Activated CD8-positive, alpha-beta memory T cell treated with anti-CD3 and anti-CD28 coated beads, Interleukin-2, amount 50 U/mL, for 1 hour (primary cell): ENCODE measurements around the gene LRP5.
"Not testable (repeated sequence)": the region's sequence is repeated elsewhere in the genome, so short reads cannot be mapped to it uniquely, and the experiment has no call there.

Experiments used
- DNase-seq: peaks from one replicate; pipeline ENCODE4 v3.0.0-alpha.2; 2020; ENCODE audit errors: extremely low read depth

Gene LRP5

DNA sequence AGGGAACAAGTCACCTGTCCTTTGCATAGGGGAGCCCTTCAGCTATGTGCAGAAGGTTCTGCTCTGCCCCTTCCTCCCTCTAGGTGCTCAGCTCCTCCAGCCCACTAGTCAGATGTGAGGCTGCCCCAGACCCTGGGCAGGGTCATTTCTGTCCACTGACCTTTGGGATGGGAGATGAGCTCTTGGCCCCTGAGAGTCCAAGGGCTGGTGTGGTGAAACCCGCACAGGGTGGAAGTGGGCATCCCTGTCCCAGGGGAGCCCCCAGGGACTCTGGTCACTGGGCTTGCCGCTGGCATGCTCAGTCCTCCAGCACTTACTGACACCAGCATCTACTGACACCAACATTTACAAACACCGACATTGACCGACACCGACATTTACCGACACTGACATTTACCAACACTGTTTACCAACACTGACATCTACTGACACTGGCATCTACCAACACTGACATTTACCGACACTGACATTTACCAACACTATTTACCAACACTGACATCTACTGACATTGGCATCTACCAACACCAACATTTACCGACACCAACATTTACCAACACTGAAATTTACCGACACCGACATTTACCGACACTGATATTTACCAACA lies 76.3 kb downstream of the LRP5 start:
- DNase-seq = no peak

DNA sequence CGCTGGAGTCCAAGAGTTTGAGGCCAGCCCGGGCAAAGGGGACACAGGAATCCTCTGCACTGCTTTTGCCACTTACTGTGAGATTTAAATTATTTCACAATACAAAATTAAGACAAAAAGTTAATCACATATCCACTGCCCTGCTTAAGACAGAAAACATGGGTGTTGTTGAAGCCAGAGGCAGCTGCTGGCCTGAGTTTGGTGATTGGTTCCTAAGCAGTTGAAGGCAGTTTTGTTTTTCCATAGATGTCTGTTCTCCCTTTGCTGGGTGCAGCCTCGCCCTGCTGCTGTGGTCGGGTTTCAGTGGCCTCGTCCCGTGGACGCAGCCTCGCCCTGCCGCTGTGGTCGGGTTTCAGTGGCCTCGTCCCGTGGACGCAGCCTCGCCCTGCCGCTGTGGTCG lies 77.9 kb downstream of the LRP5 start:
- no peak for DNase-seq

DNA sequence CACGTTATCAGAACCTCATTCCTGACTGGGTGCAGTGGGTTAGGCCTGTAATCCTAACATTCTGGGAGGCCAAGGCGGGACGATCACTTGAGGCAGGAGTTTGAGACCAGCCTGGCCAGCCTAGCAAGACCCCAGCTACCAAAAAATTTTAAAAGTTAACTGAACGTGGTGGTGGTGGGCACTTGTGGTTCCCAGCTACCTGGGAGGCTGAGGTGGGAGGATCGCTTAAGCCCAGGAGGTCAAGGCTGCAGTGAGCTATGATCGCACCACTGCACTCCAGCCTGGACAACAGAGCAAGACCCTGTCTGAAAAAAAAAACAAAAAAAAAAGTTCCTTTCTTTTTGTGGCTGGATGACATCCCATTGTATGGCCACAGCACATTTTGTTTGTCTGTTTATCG lies 80.4 kb downstream of the LRP5 start:
- no peak for DNase-seq

DNA sequence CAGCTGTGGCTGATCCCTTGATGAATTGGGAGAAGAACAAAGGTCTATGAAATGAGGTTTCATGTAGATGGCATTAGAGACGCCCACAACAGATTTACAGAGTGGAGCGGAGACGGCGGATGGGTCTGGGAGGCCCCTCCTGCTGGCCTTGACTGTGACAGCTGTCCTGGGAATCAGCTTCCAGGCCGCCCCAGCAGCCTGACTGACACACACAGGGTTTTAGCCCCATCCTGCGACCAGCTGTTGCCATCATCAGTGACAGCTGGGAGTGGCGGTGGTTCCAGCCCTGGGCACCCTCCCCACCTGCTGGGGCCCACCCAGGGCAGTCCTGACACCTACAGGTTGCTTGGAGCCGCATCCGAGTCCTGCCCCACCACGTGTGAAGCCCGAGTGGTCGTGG lies 84.1 kb downstream of the LRP5 start:
- no peak for DNase-seq

DNA sequence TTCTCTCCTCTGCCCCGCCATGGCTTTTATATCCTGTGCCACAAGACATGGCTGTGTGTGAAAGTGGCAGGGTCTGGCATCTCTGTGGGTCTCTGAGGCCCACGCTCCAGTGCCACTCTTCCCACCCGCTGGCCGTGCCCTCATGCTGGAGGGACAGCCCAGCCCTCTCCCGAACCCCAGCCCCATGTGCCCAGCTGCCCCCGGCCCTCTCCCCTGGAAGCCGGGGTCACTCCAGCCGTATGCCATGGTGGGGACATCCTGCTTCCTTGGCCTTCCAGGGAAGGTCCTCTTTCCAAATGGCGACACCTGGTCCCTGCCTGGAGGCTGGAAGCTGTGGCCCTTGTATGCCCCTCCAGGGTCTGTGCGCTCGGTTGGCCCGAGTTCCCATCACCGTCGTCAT lies 84.9 kb downstream of the LRP5 start:
- no peak for DNase-seq

DNA sequence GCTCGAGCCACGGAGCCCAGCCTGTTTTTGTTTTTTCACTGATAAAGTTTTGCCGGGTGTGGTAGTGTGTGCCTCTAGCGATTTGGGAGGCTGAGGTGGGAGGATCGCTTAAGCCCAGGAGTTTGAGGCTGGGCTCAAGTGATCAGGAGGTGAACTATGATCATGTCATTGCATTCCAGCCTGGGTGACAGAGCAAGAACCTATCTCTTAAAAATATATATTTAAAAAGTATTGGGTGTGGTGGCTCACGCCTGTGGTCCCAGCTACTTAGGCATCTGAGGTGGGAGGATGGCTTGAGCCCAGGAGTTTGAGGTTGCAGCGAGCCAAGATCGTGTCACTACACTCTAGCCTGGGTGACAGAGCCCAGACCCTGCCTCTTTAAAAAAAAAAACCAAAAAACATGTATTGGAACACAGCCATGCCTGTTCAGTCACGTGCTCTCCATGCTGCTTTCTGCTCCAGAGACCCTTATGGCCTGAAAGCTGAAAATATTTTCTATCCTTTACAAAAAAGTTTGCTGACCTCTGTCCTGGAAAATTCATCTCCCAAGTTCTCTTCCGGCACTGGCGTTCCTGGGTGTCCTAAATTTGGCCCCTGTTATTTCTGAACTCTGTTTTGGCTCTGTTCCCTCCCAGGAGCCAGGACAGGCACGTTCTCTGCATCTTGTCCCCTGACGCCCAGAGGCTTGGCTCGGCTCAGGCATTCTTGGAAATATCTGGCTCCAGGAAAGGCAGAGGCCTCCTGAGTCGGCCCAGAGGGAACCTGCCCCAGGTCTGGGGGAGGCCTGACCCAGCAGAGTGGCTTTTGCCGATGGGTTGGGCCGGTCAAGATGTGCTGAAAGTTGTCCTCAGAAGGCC lies 86.8 kb downstream of the LRP5 start:
- no peak for DNase-seq

DNA sequence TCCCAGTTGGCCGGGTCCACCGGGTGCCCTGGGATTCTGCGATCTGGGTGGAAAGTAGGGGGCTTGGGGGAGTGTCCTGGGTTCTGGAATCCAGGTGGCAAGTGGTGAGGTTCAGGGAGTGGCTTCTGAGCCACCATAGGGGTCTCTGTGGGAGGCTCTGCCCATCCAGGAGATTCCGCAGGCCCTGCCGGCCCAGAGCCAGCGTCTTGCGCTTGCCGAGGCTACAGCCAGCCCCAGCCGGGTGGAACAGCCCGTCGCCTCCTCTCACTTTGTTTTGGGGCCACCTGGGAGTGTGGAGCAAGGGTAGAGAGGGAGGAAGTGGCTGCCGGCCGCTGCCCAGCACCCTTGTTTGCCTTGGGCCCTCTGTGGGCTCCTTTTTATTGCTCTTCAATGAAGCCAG lies 87.5 kb downstream of the LRP5 start:
- no peak for DNase-seq

DNA sequence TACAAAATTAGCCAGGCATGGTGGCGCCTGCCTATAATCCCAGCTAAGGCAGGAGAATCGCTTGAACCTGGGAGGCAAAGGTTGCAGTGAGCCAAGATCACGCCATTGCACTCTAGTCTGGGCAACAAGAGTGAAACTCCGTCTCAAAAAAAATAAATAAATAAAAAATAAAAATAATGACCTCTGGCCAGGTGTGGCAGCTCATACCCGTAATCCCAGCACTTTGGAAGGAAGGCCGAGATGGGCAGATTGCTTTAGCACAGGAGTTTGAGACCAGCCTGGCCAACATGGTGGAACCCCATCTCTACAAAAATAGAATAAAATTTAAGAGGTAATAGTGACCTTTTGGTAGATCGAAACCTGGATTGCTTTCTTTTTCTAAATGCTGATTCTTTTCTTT lies 88.2 kb downstream of the LRP5 start:
- DNase-seq = not testable (repeated sequence)

DNA sequence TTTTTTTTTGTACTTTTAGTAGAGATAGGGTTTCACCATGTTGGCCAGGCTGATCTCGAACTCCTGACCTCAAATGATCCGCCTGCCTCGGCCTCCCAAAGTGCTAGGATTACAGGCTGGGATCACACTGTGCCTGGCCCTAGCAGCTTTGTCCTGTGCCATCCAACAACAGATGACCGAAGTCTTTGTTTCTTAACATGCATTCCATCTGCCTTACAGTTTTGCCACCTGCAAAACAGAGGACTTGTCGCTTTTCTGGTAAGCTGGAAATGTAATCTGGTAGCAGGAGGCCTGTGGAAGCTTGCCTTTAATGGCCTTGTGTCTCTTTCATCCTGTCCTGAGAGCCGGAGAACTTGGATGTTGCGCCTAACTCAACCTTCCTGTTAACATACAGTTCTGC lies 89.5 kb downstream of the LRP5 start:
- no peak for DNase-seq

DNA sequence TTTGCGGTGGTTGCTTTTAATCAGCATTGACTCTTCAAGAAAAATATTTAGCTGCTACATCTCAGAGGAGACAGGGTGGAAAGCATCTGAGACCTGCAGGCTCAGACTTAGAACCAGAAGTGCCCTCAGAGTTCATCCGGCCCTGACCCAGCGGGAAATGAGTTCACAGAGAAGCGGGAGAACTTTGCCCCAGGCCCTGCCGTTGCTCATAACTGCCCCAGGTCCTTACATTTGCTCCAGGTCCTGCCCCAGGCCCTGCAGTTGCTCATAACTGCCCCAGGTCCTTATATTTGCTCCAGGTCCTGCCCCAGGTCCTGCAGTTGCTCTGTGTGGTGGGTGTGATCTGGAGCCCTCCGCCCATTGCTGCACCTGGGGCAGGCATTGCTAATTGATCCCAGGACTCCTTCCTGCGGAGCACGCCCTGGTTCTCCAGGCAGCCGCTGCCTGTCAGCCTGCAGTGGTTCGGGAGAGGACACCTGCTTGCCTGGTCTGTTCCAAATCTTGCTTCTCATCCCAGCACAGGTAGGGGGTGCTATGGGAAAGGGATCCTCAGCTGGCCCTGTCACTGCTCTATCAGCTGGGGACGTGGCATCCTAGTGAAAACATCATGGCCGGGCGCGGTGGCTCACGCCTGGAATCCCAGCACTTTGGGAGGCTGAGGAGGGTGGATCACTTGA lies 90.1 kb downstream of the LRP5 start:
- no peak for DNase-seq

DNA sequence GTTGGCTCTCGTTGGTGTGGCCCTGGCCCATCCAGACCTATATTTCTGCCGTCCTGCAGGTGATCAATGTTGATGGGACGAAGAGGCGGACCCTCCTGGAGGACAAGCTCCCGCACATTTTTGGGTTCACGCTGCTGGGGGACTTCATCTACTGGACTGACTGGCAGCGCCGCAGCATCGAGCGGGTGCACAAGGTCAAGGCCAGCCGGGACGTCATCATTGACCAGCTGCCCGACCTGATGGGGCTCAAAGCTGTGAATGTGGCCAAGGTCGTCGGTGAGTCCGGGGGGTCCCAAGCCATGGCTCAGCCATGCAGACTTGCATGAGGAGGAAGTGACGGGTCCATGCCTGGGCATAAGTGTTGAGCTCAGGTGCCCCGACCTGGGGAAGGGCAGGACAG lies 91.0 kb downstream of the LRP5 start:
- DNase-seq = no peak

DNA sequence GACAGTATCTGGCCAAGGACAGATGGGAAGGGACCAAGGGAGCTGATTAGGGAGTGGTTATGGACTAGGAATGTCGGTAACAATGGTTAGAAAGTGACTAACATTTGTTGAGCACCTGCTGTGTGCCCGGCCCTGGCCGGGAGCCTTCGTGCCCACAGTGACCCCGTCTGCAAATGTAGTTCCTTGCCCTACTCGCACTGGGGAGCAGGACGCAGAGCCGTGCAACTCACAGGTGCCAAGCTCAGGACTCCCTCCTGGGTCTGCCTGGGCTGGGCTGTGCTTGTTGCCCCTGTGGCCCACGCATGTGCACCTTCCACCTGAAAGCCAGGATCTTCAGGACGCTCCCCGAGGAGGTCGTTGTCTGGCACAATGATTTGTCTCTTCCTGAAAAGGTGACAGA lies 91.4 kb downstream of the LRP5 start:
- DNase-seq = no peak

DNA sequence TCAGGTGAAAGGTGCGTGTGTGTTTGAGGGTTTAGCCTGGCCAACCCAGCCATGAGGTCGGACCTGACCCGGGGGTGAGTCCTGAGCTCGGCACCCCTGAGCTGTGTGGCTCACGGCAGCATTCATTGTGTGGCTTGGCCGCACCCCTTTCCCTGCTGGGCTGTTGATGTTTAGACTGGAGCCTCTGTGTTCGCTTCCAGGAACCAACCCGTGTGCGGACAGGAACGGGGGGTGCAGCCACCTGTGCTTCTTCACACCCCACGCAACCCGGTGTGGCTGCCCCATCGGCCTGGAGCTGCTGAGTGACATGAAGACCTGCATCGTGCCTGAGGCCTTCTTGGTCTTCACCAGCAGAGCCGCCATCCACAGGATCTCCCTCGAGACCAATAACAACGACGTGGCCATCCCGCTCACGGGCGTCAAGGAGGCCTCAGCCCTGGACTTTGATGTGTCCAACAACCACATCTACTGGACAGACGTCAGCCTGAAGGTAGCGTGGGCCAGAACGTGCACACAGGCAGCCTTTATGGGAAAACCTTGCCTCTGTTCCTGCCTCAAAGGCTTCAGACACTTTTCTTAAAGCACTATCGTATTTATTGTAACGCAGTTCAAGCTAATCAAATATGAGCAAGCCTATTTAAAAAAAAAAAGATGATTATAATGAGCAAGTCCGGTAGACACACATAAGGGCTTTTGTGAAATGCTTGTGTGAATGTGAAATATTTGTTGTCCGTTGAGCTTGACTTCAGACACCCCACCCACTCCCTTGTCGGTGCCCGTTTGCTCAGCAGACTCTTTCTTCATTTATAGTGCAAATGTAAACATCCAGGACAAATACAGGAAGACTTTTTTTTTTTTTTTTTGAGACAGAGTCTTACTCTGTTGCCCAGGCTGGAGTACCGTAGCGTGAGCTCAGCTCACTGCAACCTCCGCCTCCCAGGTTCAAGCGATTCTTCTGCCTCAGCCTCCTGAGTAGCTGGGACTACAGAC lies 94.2 kb downstream of the LRP5 start:
- DNase-seq = no peak

DNA sequence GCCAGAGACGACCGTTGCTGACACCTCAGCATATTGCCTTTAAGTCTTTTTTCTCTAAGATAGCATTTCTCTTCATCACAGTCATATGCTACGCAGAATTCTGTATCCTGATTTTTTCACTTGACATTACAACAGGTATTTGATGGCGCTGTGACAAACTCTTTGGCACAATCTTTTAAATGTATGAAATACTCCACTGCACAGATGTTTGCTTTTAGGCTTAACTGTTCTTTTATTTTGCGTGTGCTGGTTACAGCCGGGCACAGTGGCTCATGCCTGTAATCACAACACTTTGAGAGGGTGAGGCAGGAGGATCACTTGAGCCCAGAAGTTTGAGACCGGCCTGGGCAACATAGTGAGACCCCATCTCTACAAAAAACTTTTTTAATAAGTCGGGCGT lies 96.1 kb downstream of the LRP5 start:
- no peak for DNase-seq

DNA sequence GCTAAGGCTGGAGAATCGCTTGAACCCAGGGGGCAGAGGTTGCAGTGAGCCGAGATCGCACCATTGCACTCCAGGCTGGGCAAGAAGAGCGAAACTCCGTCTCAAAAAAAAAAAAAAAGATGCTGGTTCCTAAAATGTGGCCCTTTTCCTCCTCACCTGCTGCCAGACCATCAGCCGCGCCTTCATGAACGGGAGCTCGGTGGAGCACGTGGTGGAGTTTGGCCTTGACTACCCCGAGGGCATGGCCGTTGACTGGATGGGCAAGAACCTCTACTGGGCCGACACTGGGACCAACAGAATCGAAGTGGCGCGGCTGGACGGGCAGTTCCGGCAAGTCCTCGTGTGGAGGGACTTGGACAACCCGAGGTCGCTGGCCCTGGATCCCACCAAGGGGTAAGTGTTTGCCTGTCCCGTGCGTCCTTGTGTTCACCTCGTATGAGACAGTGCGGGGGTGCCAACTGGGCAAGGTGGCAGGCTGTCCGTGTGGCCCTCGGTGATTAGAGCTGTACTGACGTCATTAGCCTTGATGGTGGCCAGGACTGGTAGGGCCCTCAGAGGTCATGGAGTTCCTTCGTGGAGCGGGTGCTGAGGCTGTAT lies 97.5 kb downstream of the LRP5 start:
- DNase-seq = no peak

DNA sequence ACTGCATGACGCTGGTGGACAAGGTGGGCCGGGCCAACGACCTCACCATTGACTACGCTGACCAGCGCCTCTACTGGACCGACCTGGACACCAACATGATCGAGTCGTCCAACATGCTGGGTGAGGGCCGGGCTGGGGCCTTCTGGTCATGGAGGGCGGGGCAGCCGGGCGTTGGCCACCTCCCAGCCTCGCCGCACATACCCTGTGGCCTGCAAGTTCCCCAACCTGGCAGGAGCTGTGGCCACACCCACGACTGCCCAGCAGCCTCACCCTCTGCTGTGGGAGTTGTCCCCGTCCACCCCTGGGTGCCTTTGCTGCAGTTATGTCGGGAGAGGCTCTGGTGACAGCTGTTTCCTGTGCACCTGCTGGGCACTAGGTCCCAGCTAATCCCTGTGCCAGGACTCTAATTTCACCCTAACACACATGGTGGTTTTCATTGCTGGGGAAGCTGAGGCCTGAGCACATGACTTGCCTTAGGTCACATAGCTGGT lies 99.2 kb downstream of the LRP5 start:
- no peak for DNase-seq

DNA sequence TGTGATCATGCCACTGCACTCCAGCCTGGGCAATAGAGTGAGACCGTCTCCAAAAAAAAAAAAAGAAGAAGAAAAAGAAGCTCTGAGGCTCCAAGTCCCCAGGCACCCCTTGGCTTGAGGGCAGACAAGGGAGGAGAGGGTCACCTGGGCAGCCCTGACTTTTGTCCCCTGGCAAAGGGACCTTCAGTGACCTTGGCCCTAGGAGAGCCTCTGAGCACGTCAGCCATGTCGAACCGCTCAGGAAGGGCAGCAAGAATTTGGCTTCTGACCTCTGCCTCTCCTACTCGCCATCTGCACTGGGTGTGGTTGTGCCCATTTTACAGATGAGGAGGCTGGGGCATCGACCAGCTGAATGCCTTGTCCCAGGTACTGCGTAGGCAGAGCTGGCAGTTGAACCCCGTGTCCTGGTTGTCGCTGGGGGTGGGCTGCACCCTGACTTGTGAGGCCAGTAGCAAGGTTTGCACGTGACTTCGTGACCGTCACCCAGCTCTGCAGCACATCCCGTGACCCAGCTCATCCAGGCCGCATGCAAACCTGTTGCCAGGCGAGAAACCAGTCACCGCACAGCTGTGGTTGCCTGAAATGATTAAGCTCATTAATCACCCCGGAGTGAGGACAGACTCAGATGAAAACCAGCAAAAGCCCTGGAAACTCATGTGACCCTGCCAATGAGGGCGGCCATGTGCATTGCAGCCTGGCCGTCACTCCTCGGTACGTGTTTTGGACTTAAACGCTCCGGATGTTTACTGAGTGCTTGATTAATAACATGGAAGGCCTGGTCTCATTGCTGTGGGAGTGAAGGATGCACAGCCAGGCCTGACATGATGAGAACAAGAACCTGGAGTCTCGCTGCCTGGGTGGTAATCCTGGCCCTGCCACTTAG lies 100.4 kb downstream of the LRP5 start:
- DNase-seq = no peak

DNA sequence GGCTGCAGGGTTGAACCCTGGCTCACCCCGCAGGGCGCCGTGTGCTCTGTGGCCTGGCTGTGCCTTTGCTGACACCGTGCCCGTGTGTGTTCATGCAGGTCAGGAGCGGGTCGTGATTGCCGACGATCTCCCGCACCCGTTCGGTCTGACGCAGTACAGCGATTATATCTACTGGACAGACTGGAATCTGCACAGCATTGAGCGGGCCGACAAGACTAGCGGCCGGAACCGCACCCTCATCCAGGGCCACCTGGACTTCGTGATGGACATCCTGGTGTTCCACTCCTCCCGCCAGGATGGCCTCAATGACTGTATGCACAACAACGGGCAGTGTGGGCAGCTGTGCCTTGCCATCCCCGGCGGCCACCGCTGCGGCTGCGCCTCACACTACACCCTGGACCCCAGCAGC lies 101.2 kb downstream of the LRP5 start:
- no peak for DNase-seq

DNA sequence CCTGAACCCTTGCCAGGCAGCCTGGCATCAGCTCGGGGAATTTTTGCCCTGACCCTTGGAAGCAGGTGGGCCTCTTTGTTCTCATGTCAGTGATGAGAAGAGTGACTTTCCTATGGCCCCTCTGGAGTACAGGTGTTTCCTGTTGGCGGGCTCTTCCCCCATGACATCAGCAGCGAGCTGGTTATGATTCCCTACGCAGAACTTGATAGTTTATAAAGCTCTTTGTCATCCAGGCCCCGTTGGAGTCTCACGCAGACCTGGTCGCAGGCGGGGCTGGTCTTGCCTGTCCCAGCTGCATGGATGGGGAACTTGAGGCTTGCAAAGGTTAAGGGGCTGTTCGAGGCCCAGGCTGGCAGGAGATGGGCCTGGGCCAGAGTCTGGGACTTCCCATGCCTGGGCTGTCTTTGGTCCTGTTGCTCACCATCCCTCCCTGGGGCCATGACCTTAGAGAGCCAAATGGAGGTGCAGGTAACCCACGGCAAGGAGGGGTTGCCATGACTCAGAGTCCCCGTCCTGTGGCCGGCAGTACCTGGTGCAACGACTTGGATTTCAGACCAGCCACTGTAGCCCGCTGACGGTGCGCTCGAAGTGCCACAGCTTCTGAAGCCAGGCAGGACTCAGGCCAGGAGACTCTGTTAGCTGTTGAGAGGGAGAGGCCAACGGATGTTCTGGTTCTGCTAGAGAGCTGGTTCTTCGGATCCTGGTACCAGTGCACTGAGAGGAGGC lies 102.3 kb downstream of the LRP5 start:
- no peak for DNase-seq
